Measurements from ENCODE around the gene DYRK2.
"Not testable (repeated sequence)": the region's sequence is repeated elsewhere in the genome, so short reads cannot be mapped to it uniquely, and the experiment has no call there.

The DYRK2 gene

GRCh38 chr12:67671892-67672291, 23.3 kb downstream of the DYRK2 start:
- TF ChIP-seq CTCF (IDR thresholded peaks at IDR 0.05; ENCODE audit: control insufficient read depth, extremely low read depth, insufficient read depth), result no peak
- H3K4me3 ChIP-seq (ENCODE audit: low read depth, low read length), result no peak overlapping the region
- no peak for DNase-seq (ENCODE audit: low read depth)

DNA sequence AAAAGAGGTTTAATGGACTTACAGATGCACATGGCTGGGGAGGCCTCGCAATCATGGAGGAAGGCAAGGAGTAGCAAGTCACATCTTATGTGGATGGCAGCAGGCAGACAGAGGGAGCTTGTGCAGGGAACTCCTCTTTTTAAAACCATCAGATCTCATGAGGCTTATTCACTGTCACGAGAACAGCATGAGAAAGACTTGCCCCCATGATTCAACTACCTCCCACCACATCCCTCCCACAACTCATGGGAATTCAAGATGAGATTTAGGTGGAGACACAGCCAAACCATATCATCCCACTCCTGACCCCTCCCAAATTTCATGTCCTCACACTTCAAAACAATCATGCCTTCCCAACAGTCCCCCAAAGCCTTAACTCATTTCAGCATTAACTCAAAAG, 24.0 kb downstream of the DYRK2 start:
- DNase-seq (ENCODE audit: low read depth); H3K4me3 ChIP-seq (ENCODE audit: low read depth, low read length): not testable (repeated sequence)

DNA sequence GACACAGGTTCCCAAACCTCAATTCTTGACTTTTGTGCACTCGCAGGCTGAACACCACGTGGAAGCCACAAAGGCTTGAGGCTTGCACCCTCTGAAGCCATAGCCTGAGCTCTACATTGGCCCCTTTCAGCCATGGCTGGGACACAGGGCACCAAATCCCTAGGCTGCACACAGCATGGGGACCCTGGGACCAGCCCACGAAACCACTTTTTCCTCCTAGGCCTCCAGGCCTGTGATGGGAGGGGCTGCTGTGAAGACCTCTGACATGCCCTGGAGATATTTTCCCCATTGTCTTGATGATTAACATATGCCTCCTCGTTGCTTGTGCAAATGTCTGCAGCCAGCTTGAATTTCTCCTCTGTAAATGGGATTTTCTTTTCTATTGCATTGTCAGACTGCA, 25.0 kb downstream of the DYRK2 start:
- not testable (repeated sequence) for H3K4me3 ChIP-seq (ENCODE audit: low read depth, low read length); DNase-seq (ENCODE audit: low read depth)

GRCh38 chr12:67674417-67674816, 25.9 kb downstream of the DYRK2 start:
- no peak for TF ChIP-seq CTCF (IDR thresholded peaks at IDR 0.05; ENCODE audit: control insufficient read depth, extremely low read depth, insufficient read depth)
- DNase-seq (ENCODE audit: low read depth), result no peak
- H3K4me3 ChIP-seq (ENCODE audit: low read depth, low read length), result no peak overlapping the region

DNA sequence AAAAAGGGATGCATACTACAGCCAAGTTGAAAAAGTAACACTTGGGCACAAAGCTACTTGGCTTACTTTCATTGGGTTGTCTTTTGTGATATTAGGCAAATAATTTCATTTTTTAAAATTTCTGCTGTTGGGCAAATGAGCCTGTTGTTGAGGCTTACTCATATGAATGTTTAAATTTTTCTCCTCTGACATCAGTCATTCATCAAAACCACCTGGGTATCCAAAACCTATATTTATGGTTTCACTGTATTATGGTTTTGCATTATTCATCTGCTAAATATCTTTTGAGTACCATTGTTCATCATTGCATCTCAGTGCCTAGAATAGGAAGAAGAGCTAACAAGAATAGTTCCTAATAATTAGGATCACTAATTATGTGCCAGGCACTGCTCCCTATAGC, 28.1 kb downstream of the DYRK2 start:
- no peak for TF ChIP-seq CTCF (IDR thresholded peaks at IDR 0.05; ENCODE audit: control insufficient read depth, extremely low read depth, insufficient read depth)
- no peak for DNase-seq (ENCODE audit: low read depth)

GRCh38 chr12:67677166-67677565, 28.6 kb downstream of the DYRK2 start:
- no peak overlapping the region for H3K4me3 ChIP-seq (ENCODE audit: low read depth, low read length)
- DNase-seq (ENCODE audit: low read depth), result no peak
- no peak for TF ChIP-seq CTCF (IDR thresholded peaks at IDR 0.05; ENCODE audit: control insufficient read depth, extremely low read depth, insufficient read depth)

More for the DNA sequence above, 28.1 kb downstream of the DYRK2 start:
- no peak overlapping the region for H3K4me3 ChIP-seq (ENCODE audit: low read depth, low read length)

DNA sequence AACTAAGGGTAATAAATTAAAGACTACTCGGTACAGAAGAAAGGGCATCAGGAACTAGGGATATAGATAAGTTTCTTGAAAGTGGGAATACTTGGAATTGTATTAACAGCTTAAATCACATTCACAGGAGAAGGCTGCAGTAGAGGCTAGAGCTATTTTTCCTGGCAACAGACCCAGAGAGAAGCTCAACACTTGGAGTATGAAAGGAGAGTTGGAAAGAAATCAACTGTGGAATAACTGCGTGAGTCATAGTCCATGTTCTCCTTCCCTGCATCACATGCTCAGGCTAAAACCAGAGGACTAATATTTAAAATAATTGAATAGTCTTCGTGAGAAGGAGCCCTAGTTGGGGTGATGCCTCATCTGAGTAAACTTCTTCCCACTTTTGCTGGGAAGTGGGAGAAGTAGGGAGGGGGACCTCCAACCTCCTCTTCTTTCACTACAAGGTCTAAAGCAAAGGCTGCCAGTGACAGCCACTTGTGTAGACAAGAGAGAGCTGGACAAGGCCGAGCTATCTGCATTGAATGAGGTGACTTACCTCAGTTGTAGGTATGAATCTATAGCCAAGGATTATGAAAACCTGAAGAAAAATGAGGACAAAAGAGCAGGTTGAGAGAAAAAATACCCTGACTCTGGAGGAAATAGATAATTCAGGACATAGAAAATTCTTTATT, 32.7 kb downstream of the DYRK2 start:
- no peak for TF ChIP-seq CTCF (IDR thresholded peaks at IDR 0.05; ENCODE audit: control insufficient read depth, extremely low read depth, insufficient read depth)

GRCh38 chr12:67681941-67682620, 33.5 kb downstream of the DYRK2 start:
- DNase-seq (ENCODE audit: low read depth), result no peak
- no peak overlapping the region for H3K4me3 ChIP-seq (ENCODE audit: low read depth, low read length)
- no peak for TF ChIP-seq CTCF (IDR thresholded peaks at IDR 0.05; ENCODE audit: control insufficient read depth, extremely low read depth, insufficient read depth)

More for the DNA sequence above, 32.7 kb downstream of the DYRK2 start:
- DNase-seq (ENCODE audit: low read depth), result no peak
- no peak overlapping the region for H3K4me3 ChIP-seq (ENCODE audit: low read depth, low read length)

All from LNCaP clone FGC (cell line).